Adrenal gland (tissue), 19 donors: Measurements from ENCODE around the gene CDCA8. TPM values are rescaled to one million over a fixed set of nuclear protein-coding genes. Genes with fewer than 3 reads are reported as not detected.

ENCODE experiments used
- DNase-seq, 7 donors: peaks; one replicate each; pipeline ENCODE4 v3.0.0-alpha.2; 2019 to 2020
- H3K27ac ChIP-seq, 5 donors: fragments of 200-600 bp; sonication (generic) in 4 of 5; 1 replicate in 3 of 5; 2 replicates in 2 of 5; pipeline versions ENCODE4 v1.5.1 to v1.8.0; 2016 to 2020; ENCODE audit warnings: mild to moderate bottlenecking in 1 of 5
- H3K27me3 ChIP-seq: fragments of 200-600 bp; 2 replicates; pipeline ENCODE4 v1.8.0; 2021
- H3K36me3 ChIP-seq, 2 donors: fragments of 200-600 bp; replicated peaks in 1 of 2; 1 replicate in 1 of 2; 2 replicates in 1 of 2; pipeline versions ENCODE4 v1.5.1 to v1.8.0; 2018 to 2022
- H3K4me1 ChIP-seq, 2 donors: fragments of 200-600 bp; replicated peaks in 1 of 2; 1 replicate in 1 of 2; 2 replicates in 1 of 2; pipeline versions ENCODE4 v1.5.1 to v1.8.0; 2018 to 2021
- H3K4me3 ChIP-seq, 4 donors: fragments of 200-600 bp; sonication (generic) in 3 of 4; one replicate each; pipeline ENCODE4 v1.5.1; 2016 to 2018
- H3K9me3 ChIP-seq, 3 donors: fragments of 200-600 bp; sonication (generic) in 1 of 3; replicated peaks in 1 of 3; 1 replicate in 2 of 3; 2 replicates in 1 of 3; pipeline versions ENCODE4 v1.5.1 to v1.8.0; 2016 to 2021
- POLR2A ChIP-seq, 2 donors: fragments of 450-650 bp; IDR thresholded peaks; one replicate each; pipeline ENCODE4 v1.6.1; 2017; ENCODE audit warnings: antibody characterized with exemption in 2 of 2, mild to moderate bottlenecking in 2 of 2, moderate library complexity in 1 of 2
- WGBS, 4 donors: extraction: QIAGEN DNeasy Blood & Tissue Kit in 2 of 4; methylation state at CpG; one replicate each; pipeline versions ENCODE4 v1.1.5 to v1.1.7; 2013 to 2017; 5-methylcytosine and 5-hydroxymethylcytosine counted together
- intact Hi-C, 2 donors: fragments of 100-400 bp; cut with DNase I; formaldehyde crosslinking; loops; one replicate each; pipeline versions ENCODE4 v1.14.1 to v1.15.0; 2022 to 2023
- long read RNA-seq, 10 donors: library from polyadenylated mRNA in 3 of 10; unstranded in 2 of 10; stranded (forward) in 1 of 10; transcript quantifications; one replicate each; pipeline ENCODE4 v2.0.0 and lab custom pipeline, GENCODE V29; 2021 to 2026
- polyA plus RNA-seq, 3 donors: library from polyadenylated mRNA; stranded (reverse); fragments of 200-250 nt in 2 of 3; fragments of 350-450 nt in 1 of 3; fragmentation: Illumina TruSeq in 1 of 3; extraction: RNeasy Lipid Tissue Mini Kit (QIAGEN cat#74804) in 1 of 3; gene quantifications; one replicate each; pipeline ENCODE4 v1.2.3, GENCODE V29; 2013 to 2014
- total RNA-seq, 9 donors: library from RNA; depleted of rRNA in 4 of 9; stranded (reverse); fragments of >200 nt in 4 of 9; fragments of 120-200 nt in 1 of 9; fragmentation: NEBNext Ultra II Directional in 1 of 9; extraction: Animal tissue kit (Norgen Biotek cat#: 25700) in 1 of 9; gene quantifications; one replicate each; pipeline versions ENCODE4 v1.1.0 to v1.2.4, GENCODE V29; 2013 to 2023
- TF ChIP-seq, protein P1 (sequence below), 6 experiments: fragments of 450-650 bp in 4 of 6; fragments of 200-600 bp in 2 of 6; sonication (generic) in 1 of 6; IDR thresholded peaks; 1 replicate in 5 of 6; 2 replicates in 1 of 6; pipeline versions ENCODE4 v1.5.1 to v1.8.0; 2016 to 2021; ENCODE audit warnings: antibody characterized with exemption in 6 of 6, mild to moderate bottlenecking in 2 of 6, moderate library complexity in 1 of 6
- donor health status: healthy with polysubstance abuse.
- donor health status: Bipolar disorder and iron deficiency.
- donor health status: DM: yes; HTN: yes; CAD: no.
- donor health status: DM: no; HTN: no; CAD: no.
- donor health status: DM: no; HTN: no; CAD: no.
- donor health status: DM: yes; HTN: yes; CAD: no.

CDCA8 gene
- total RNA-seq (1 to 10 TPM in 7 of 9 donors, under 1 TPM in 2; 0.49 to 3.2 (median 1.3) TPM), polyA plus RNA-seq (1 to 10 TPM in 1 of 3 donors, under 1 TPM in 2; 0.54 to 1.6 (median 0.64) TPM)
- long read RNA-seq, donor 1, result 0 reads
- long read RNA-seq, donor 2, partial matches to known transcripts, result 0 of 1 reads
- long read RNA-seq, donor 2, other reads (novel, unspliced or antisense), result 0 of 1 reads
- long read RNA-seq, donor 3, partial matches to known transcripts, result 0 of 2 reads
- long read RNA-seq, donor 3, other reads (novel, unspliced or antisense), result 0 of 2 reads
- long read RNA-seq, donor 4, result 0 reads
- long read RNA-seq, donor 5, partial matches to known transcripts, result 0 of 1 reads
- long read RNA-seq, donor 5, other reads (novel, unspliced or antisense), result 0 of 1 reads
- long read RNA-seq, donor 6, result 0 reads
- long read RNA-seq, donor 7, partial matches to known transcripts, result 0 of 1 reads
- long read RNA-seq, donor 7, other reads (novel, unspliced or antisense), result 0 of 1 reads
- long read RNA-seq, donor 8, partial matches to known transcripts, result 0 of 4 reads
- long read RNA-seq, donor 8, other reads (novel, unspliced or antisense), result 0 of 4 reads
- long read RNA-seq, donor 9, partial matches to known transcripts, result 0 of 2 reads
- long read RNA-seq, donor 9, other reads (novel, unspliced or antisense), result 0 of 2 reads
- long read RNA-seq, donor 10, result 0 reads

DNA sequence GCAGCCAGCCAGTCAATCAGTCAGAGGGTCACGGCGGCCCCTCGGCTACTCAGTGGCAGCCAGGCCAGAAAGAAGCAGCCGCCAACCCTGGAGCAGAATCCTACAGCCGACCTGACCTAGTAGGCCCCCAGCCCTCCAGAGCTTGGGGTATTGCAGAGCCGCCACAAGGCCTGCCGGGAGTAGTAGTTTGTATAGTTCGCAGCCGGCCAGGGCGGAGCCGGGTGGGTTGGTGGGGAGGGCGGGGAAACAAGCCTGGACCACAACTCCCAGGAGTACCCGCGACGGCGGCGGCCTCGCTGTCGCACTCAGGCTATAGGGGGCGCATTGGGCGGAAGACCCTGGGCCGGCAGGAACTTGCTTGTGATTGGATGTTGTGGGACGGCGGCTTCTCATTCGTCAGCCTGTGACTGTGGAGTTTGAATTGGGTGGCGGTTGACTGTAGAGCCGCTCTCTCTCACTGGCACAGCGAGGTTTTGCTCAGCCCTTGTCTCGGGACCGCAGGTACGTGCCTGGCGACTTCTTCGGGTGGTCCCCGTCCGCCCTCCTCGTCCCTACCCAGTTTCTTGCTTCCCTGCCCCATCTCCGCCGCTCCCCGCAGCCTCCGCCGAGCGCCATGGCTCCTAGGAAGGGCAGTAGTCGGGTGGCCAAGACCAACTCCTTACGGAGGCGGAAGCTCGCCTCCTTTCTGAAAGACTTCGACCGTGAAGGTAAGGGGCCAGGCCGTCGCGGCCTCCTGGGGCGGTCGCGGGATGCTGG is at the start of gene CDCA8:
Gene CDCA8 (plus strand): TSS at position 439 of the 756 bp plus-strand sequence. CDS start 175 bp downstream, at position 614.
- intact Hi-C loops, result no loop called here
- Histone ChIP-seq H3K4me1 (peaks cover 26 to 29% of the 10 kb centered on the region in 2 donors), H3K27ac (peak within 1 kb of the TSS; percentile 64 to 89 (median 75)), H3K4me3 (peak within 1 kb of the TSS; percentile 83 to 95 (median 88)), H3K27me3 (no peaks in the 10 kb centered on the region), H3K9me3 (no peaks in the 10 kb centered on the region), H3K36me3 (peaks cover 0 to 5% of the 10 kb centered on the region in 2 donors)
- 0 to 1% (median 0%) methylated on average over 26 to 54 of the region's 54 CpGs for WGBS, 4 donors
- TF ChIP-seq, protein P1, sequence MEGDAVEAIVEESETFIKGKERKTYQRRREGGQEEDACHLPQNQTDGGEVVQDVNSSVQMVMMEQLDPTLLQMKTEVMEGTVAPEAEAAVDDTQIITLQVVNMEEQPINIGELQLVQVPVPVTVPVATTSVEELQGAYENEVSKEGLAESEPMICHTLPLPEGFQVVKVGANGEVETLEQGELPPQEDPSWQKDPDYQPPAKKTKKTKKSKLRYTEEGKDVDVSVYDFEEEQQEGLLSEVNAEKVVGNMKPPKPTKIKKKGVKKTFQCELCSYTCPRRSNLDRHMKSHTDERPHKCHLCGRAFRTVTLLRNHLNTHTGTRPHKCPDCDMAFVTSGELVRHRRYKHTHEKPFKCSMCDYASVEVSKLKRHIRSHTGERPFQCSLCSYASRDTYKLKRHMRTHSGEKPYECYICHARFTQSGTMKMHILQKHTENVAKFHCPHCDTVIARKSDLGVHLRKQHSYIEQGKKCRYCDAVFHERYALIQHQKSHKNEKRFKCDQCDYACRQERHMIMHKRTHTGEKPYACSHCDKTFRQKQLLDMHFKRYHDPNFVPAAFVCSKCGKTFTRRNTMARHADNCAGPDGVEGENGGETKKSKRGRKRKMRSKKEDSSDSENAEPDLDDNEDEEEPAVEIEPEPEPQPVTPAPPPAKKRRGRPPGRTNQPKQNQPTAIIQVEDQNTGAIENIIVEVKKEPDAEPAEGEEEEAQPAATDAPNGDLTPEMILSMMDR (IDR thresholded peaks at IDR 0.05), result peak; percentile 10 to 48 (median 42)
- peak in 1 of 2 donors; percentile 78 for TF ChIP-seq POLR2A (IDR thresholded peaks at IDR 0.05)
- DNase-seq, result peak; percentile 98 to 99 (median 98)

DNA sequence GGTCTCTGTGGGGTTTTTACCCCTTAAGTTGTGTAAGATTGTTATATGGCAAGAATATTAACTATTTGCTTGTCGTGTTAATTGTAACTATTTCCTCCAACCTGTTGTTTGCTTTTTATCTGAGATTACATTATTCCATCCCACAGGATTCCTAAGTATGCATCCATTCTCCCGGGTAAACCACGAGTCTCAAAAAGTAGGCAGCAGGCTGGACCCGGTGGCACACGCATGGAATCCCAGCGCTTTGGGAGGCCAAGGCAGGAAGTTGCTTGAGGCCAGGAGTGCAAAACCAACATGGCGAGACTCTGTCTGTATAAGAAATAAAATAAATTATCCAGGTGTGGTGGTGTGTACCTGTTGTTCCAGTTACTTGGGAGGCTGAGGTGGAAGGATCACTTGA is 45.0 kb upstream of the CDCA8 start:
- no peaks in the 10 kb centered on the region for H3K36me3 ChIP-seq
- TF ChIP-seq POLR2A (IDR thresholded peaks at IDR 0.05), result no peak
- TF ChIP-seq, protein P1 (IDR thresholded peaks at IDR 0.05), result no peak
- DNase-seq, result no peak
- H3K27ac ChIP-seq, result no peak overlapping the region
- intact Hi-C loops, result no loop called here
- no peaks in the 10 kb centered on the region for H3K9me3 ChIP-seq
- no peaks in the 10 kb centered on the region for H3K4me1 ChIP-seq
- H3K27me3 ChIP-seq, result no peaks in the 10 kb centered on the region
- H3K4me3 ChIP-seq, result no peak overlapping the region
- 80 to 89% (median 82%) methylated on average over 7 of the region's 7 CpGs for WGBS, 4 donors

DNA sequence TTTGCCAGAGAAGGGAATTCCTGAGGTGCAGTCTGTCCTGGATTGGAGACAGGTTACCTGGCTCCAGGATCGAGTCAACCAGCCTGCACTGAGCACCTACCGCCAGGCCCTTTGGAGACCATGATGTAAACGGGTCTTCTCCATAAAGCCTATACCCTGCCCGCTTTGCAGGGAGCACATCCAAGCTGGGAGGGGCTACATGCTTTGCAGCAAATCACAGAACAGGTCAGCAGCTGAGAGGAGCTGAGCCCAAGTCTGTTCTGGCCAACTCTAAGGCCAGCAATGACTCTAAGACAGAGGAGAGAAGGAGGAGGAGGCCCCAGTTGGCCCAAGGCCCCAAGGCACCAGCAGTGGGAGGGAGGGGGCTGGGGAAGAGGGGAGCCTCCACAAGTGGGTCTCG is 42.1 kb upstream of the CDCA8 start:
- TF ChIP-seq, protein P1 (IDR thresholded peaks at IDR 0.05), result no peak
- TF ChIP-seq POLR2A (IDR thresholded peaks at IDR 0.05), result no peak
- 47 to 71% (median 64%) methylated on average over 2 to 5 of the region's 5 CpGs for WGBS, 4 donors
- no peak for DNase-seq

DNA sequence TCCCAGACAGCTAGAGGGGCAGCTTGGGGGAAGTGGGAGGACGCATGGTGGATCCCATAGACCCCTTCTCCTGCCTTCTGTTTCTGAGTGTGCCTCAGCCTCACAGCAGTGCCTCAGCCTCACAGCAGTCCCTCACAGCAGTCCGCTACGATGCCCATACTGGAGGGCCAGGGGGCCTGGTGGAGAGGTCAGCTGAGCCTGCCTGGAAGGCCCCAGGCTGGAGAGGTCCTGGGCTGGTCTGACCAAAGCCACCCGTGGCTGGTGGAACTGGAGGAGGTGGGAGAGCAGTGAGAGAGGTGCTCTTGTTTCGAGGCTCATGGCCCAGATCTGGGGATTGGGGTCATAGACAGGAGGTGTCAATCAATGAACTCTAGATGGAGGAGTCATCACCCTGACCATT is 41.6 kb upstream of the CDCA8 start:
- Histone ChIP-seq H3K36me3 (no peaks in the 10 kb centered on the region), H3K4me3 (no peak overlapping the region), H3K4me1 (no peaks in the 10 kb centered on the region), H3K27ac (no peak overlapping the region), H3K9me3 (no peaks in the 10 kb centered on the region), H3K27me3 (no peaks in the 10 kb centered on the region)
- intact Hi-C loops, result no loop called here
- WGBS, 4 donors, result 67 to 81% (median 78%) methylated on average over 1 to 5 of the region's 5 CpGs
- TF ChIP-seq, protein P1 (IDR thresholded peaks at IDR 0.05), result no peak
- no peak for TF ChIP-seq POLR2A (IDR thresholded peaks at IDR 0.05)
- DNase-seq, result no peak

More for the DNA sequence above, 42.1 kb upstream of the CDCA8 start:
- no peak overlapping the region for H3K27ac ChIP-seq
- H3K9me3 ChIP-seq, result no peaks in the 10 kb centered on the region
- H3K4me3 ChIP-seq, result no peak overlapping the region
- intact Hi-C loops, result no loop called here
- H3K4me1 ChIP-seq, result no peaks in the 10 kb centered on the region
- H3K27me3 ChIP-seq, result no peaks in the 10 kb centered on the region
- H3K36me3 ChIP-seq, result no peaks in the 10 kb centered on the region
